OCI-LY7 (cell line): ENCODE measurements around the gene TVP23A.

Experiments
- CTCF ChIP-seq: fragments of 200-600 bp; sonication (generic); conservative IDR thresholded peaks from 2 replicates; pipeline ENCODE4 v1.5.1; 2014; ENCODE audit warnings: mild to moderate bottlenecking, antibody characterized with exemption, low read length, moderate library complexity, mixed read lengths
- EZH2phosphoT487 ChIP-seq: fragments of 200-600 bp; sonication (generic); IDR thresholded peaks from 2 replicates; pipeline ENCODE4 v1.6.1; 2018; ENCODE audit warnings: low read depth, borderline replicate concordance, mild to moderate bottlenecking, mixed run types, antibody characterized with exemption, low read length, moderate library complexity, mixed read lengths

DNA sequence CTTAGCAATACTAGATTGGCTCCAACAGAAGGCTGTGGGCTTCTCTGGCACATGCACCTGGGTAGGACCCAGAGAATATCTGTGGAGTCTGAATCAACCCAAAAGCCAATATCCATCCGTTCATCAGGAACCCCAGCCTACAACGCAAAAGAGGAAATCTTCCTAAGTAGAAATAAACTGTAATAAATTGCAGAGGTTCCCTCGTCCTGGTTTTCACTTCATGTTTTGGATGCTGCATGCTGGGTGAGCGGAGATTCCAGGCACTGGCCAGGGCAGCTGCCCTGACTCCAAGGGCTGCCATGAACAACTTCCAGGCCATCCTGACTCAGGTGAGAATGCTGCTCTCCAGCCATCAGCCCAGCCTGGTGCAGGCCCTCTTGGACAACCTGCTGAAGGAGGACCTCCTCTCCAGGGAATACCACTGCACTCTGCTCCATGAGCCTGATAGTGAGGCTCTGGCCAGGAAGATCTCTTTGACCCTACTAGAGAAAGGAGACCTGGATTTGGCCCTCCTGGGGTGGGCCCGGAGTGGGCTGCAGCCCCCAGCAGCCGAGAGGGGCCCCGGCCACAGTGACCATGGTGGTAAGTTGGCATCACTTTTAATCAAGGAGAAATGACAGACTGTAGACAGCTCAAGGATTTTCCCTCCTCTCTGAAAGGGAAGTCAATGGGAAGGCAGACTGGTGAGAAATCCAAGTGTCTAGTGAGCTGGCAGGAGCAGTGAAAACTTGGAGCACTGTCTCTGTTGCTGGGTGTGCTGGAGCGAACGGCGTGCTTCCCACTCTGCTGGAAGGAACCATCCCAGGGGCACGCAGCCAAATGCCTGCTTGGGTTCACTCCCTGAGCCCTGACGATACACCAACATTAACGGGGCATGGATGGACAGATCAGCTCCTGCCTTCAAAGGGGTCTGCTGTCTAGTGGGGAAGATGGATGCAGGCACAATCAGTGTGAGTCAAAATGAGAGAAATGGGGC lies 47.7 kb upstream of the TVP23A start:
- no peak for TF ChIP-seq CTCF
- TF ChIP-seq EZH2phosphoT487, result no peak
